Thyroid gland (tissue), 4 donors: ENCODE data around the gene ATP6V1A.

Source experiments
- CTCF ChIP-seq, 6 experiments: fragments of 200-600 bp in 3 of 6; fragments of 450-650 bp in 3 of 6; sonication (generic) in 3 of 6; IDR thresholded peaks; one replicate each; pipeline ENCODE4 v1.5.1; 2016 to 2019; ENCODE audit warnings: antibody characterized with exemption in 6 of 6, mild to moderate bottlenecking in 2 of 6, inconsistent platforms in 1 of 6, moderate library complexity in 1 of 6
- POLR2A ChIP-seq, 2 donors: fragments of 450-650 bp; IDR thresholded peaks; one replicate each; pipeline ENCODE4 v1.6.1; 2017; ENCODE audit warnings: antibody characterized with exemption in 2 of 2, mild to moderate bottlenecking in 2 of 2, moderate library complexity in 1 of 2

GRCh38 chr3:113741620-113742019 is 5.2 kb upstream of the ATP6V1A start:
- no peak for TF ChIP-seq POLR2A (IDR thresholded peaks at IDR 0.05)
- TF ChIP-seq CTCF (IDR thresholded peaks at IDR 0.05) = no peak
